EH (cell line): ENCODE measurements around the gene VOPP1.

ENCODE experiments used
- DNase-seq: peaks from one replicate; pipeline ENCODE4 v3.0.0-alpha.2; 2015; ENCODE audit warnings: low read depth

VOPP1 gene

DNA sequence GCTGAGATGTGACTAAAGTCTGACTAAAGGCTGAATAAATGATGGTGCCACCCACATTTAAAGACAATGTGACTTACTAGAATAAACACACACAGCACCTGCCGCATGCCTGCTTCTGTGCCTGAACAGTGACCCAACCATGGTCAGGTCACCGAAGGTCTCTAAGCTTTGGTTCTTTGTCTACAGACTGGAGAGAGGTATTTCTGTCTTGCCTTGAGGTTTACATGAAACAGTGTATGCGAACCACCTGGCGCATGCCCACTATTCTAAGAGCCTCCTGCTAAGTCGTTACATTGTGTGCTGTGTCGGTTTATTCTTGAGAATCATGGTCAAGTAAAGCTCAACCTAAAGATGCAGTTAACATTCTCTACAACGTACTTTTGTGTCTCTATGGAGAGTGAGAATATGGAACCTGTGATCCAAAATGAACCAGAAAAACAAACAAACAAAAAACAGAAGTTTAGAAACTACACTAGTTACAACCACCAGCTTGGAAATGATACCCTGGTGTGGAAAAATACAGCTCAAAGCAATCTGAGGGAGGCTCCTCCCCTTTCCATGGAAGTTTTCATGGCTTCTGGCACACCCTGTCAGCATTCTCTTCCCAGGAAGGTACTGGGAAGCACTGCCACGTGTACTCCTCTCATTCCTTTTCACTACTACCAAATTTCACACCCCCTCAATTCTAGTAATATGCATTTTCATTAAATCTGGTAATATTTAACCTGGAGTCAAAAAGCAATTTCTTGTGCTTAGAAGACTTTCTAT is 40.0 kb downstream of the VOPP1 start:
- DNase-seq = no peak

GRCh38 chr7:55531536-55531935 is 40.8 kb downstream of the VOPP1 start:
- DNase-seq = no peak

DNA sequence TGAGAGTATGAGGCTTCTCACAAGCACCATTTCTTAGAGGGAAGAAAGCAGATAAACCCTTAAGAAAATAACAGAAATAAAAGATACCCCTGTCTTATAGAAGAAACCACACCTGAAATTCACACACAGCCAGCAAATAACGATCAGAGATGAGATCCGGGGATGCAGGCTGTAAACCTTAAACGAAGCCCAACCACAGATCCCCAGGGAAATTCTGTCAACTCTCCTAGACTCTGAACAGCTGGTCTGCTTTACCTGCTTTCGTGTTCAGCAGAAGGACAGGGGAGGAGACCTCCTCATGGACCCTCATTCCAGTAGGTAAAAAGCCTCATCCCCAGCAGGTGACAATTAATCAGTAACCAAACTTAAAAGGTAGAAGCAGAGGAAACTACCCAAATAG is 45.0 kb downstream of the VOPP1 start:
- no peak for DNase-seq

- DNase-seq = no peak
These were observed 45.5 kb downstream of the VOPP1 start for GRCh38 chr7:55526770-55527169.

DNA sequence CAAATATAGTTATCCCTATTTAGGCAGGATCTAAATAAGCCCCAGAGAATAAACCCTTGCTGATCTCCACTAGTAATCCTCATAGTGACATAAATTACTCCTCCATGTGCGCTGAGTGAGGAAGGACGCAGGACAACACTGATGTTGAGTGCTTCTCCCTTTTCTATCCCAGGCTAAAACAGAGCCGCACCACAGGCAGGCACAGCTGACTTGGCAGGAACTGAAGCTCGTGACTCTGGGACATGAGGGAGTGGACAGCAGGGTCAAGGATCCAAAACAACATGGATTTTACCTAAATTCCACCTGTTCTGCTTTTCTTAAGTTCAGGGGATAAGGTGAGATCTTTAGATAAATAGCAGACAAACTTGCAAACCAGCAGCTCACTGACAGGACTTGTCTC is 46.0 kb downstream of the VOPP1 start:
- DNase-seq = no peak

GRCh38 chr7:55524558-55525310 is 47.6 kb downstream of the VOPP1 start:
- DNase-seq = peak; percentile 33

DNA sequence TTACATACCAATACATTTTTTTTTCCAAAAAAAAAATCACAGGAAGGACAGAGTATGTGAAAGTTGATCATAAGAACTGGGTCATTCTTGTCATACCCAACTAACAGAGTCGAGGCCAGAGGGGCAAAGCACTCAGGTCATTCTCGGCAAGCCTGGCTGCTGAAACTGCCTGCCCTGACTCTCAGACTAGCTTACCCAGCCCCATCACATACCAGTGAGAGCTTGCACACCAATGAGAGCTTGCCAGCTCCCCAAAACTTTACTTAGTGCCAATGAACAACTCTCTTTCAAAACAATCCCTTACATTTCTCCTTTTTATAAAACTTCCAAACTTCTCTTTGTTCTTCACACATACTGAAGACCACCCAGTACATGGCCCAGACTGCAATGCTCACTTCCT is 48.9 kb downstream of the VOPP1 start:
- DNase-seq = peak; percentile 26

DNA sequence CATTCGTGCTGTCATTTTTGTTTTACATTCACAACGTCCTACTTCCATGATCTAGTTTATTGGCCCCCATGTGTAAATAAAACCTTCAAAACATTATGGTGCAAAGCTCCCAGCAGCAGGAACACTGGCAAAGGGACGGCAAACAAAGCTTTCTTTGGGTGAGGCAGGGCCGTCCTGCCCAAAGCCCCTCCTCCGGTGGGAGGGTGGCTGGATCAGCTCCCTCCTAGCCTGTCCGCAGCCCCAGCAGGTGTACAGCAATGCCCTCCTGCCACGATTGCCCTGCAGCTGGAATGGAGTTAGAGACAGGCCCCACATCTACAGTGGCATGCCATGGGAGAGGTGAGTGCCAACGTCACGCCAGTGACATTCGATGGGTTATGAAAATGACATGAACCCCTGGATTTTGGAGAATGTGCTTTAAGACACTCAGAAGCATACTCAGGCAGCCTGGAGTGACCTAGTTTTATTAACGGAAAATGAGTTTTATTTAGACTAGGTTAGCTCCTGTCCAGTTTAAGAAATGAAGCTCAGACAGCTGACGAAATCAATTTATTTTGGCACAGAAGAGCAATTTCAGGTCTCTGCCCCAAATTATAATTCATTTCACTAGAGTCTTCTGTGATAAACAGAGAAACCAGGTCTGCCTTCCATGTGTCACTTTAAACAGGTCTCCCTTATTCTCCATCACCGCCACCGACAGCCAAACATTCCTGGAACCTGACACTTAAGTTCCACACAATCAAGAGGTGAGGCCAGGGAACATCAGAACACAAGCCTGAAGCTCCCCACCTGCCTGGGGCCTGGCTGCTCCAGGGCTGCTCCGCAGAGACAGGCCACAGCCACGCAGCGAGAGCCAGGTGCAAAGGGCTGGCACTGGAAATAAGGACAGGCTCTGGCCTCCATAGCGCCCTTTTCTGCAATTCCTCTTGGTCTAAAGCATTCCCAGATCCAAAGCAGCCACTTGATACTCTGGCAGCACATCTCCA is 50.1 kb downstream of the VOPP1 start:
- no peak for DNase-seq

- DNase-seq = no peak
These were observed 50.8 kb downstream of the VOPP1 start for GRCh38 chr7:55521512-55521911.

DNA sequence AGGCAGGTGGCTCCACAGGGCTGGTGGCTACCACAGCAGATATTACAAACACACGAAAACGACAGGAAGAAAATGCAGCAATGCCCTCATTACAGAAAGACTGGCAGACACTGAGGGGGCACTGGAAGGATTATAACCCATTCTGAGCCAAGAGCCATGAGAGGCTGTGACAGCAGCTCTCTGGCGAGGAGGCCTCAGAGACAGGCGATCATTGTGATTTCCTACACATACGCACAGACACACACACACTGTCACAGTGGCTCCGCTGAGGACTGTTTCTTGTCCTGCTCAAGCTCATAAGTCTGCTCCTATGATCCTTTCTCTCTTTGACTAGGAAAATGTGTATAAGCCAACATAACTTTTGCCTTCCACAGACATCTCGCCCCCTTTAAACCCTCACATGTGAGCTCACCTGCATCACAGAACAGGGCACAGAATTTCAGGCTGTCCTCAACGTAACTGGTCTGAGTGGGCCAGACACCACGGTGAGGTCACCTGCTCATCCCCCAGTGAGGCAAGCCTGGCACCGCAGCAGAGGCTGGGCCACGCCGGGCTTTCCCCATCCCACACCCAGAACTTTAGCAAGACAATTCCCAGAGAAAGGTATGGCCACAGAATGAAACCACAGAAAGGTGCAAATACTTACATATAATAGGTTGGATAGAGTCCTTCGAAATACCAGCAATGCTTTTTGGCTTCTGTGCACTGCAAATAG is 51.7 kb downstream of the VOPP1 start:
- DNase-seq = no peak

DNA sequence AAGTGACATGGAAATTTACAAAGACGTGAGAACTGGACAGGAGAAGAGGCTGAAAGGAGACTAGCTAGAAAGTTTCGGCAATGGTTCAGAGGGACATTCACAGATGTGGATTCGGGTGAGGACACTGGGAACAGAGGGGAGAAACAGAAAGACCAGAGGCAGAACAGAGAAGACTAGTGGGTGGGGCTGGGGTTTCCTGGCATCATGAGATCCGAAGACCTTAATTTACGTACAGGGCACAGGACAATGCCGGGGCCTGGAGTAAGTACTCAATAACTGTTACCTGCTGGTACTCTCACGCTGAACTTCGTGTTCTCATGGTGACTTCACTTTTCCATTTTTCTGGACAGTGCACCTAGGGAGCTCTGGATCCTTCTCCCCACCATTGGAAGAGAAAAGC is 53.5 kb downstream of the VOPP1 start:
- DNase-seq = no peak

GRCh38 chr7:55517936-55518689 is 54.2 kb downstream of the VOPP1 start:
- no peak for DNase-seq

DNA sequence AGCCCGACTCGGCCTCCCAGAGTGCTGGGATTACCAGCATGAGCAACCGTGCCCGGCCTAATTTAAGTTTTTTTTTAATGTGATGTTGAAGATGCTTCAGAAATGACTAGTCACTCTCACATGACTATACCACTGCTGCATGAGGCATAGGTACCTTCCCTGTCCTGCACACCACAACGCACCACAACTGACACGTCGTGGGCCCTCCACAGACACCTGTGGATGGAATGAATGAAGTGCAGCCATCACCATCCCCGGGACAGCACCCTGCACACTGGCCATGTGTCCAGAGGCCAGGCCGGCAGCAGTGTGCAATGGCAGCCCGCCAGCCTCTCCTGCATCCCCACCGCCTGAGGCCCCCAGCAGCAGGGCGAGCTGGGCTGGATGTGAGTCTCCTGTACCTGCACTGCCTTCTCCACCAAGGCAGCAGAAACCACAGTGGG is 55.1 kb downstream of the VOPP1 start:
- DNase-seq = no peak

DNA sequence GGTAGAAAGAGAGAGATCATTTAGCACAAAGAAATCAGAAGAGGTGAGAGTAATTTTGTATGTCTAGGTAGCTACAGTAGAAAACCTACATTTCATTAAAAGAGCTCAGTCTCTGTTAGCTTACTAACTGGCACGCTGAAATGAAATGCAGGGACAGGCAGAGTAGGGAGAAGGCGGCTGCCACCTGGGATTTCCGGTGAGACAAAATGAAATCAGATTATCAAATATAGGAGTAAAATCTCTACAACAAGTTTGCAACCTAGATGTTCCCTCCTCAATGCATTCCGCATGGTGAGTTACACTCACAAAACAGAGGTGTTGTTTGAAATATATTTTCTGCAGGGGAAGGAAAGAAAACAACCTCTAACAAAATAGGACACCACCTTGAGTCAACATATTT is 55.9 kb downstream of the VOPP1 start:
- no peak for DNase-seq

GRCh38 chr7:55515569-55516279 is 56.6 kb downstream of the VOPP1 start:
- no peak for DNase-seq

DNA sequence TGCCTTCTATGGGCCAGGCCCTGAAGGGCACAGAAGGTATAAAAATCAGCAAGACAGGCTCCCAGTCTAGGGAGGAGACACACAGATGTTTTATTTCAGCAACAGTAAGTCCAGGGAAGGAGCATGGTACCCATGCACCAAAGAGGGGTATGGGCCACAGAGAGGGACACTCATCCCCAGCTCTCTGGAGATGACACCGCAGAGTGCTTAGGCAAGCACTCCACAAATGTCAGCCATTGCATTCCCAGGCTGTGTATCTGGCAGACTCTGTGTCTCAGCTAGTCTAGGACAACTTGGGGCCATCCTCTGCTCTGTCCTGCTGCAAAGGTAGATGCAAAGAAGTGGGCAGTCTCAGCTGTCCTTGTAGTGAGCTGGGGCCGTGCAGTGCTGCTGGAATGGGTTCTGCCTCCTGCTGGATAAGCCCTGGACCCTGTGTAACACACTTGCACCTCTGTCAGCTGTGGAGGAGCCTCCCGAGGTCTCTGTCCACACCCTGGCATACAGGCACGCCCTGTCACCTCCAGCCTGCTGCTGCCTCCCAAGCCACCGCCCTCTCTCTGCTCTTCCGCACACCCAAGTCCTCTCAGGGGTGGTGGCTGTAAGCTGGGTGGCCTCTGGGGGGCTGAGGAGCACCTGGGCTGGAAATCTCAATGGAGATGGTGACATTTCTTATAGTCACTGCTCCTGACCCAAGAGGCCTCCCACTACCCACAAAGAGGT is 57.6 kb downstream of the VOPP1 start:
- DNase-seq = no peak

DNA sequence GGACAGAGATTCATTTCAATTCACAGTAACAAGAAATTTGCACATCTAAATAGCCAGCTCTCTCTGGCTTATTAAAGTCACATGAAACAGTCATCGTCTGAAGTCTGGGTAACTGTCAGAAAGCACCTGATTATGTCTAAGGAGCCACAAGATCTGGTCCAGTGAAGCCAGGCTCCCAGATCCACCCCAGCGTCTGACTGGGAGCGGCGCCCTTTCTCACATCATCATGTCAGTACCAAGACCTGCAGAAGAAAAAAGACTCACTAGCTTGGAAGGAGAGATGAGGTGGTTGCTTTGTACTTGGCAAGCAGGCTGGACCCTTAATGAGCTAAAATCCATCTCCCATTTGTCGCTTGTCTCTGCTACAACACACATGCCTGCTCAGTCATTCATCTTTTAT is 58.4 kb downstream of the VOPP1 start:
- DNase-seq = no peak

- DNase-seq = no peak
These were observed 59.6 kb downstream of the VOPP1 start for GRCh38 chr7:55512635-55513191.

GRCh38 chr7:55510621-55511020 is 61.7 kb downstream of the VOPP1 start:
- DNase-seq = no peak
